Neural cell (in vitro differentiated cells): ENCODE measurements around the gene IL36A. TPM values are rescaled to one million over a fixed set of nuclear protein-coding genes. Genes with fewer than 3 reads are reported as not detected.

Source experiments
- H2AFZ ChIP-seq: fragments of 200-600, 300-800 bp; sonication (generic), shearing (Covaris generic); 2 replicates; pipeline ENCODE4 v1.6.0; 2014; ENCODE audit warnings: low read depth, mild to moderate bottlenecking, antibody characterized with exemption, low read length, moderate library complexity
- H3F3A ChIP-seq: fragments of 200-600 bp; shearing (Covaris generic); 2 replicates; pipeline ENCODE4 v1.6.1; 2016; ENCODE audit warnings: mild to moderate bottlenecking, moderate library complexity, mixed read lengths, antibody characterized with exemption, low read length; ENCODE audit not compliant: insufficient read depth, poor library complexity, severe bottlenecking
- H3K27ac ChIP-seq: fragments of 200-600, 300-800 bp; sonication (generic), shearing (Covaris generic); 2 replicates; pipeline ENCODE4 v1.5.1; 2014; ENCODE audit warnings: mild to moderate bottlenecking, low read length, moderate library complexity
- H3K27me3 ChIP-seq: fragments of 300-800, 200-600 bp; sonication (generic), shearing (Covaris generic); 2 replicates; pipeline ENCODE4 v1.6.0; 2014; ENCODE audit warnings: mild to moderate bottlenecking, low read depth, low read length, moderate library complexity; ENCODE audit not compliant: insufficient read depth
- H3K36me3 ChIP-seq: fragments of 300-800, 200-600 bp; sonication (generic), shearing (Covaris generic); 2 replicates; pipeline ENCODE4 v1.5.1; 2014; ENCODE audit warnings: mild to moderate bottlenecking, antibody characterized with exemption, low read length, moderate library complexity; ENCODE audit not compliant: insufficient read depth
- H3K4me2 ChIP-seq: fragments of 300-800, 200-600 bp; sonication (generic), shearing (Covaris generic); 2 replicates; pipeline ENCODE4 v1.6.0; 2014; ENCODE audit warnings: mild to moderate bottlenecking, low read length
- H3K4me3 ChIP-seq: fragments of 300-800, 200-600 bp; sonication (generic), shearing (Covaris generic); 2 replicates; pipeline ENCODE4 v1.5.1; 2014; ENCODE audit warnings: mild to moderate bottlenecking, low read length, moderate library complexity
- H3K79me2 ChIP-seq: fragments of 200-600 bp; shearing (Covaris generic); replicated peaks from 2 replicates; pipeline ENCODE4 v1.6.0; 2014; ENCODE audit warnings: mild to moderate bottlenecking, low read length, moderate library complexity; ENCODE audit not compliant: insufficient read depth
- H3K9ac ChIP-seq: fragments of 300-800, 200-600 bp; sonication (generic), shearing (Covaris generic); 2 replicates; pipeline ENCODE4 v1.6.1; 2016; ENCODE audit warnings: mild to moderate bottlenecking, low read length, mixed read lengths
- H3K9me2 ChIP-seq: fragments of 200-600 bp; shearing (Covaris generic); 2 replicates; pipeline ENCODE4 v1.6.1; 2016; ENCODE audit warnings: mild to moderate bottlenecking, low read length, mixed read lengths; ENCODE audit not compliant: insufficient read depth
- H3K9me3 ChIP-seq: fragments of 200-600, 300-800 bp; sonication (generic), shearing (Covaris generic); 2 replicates; pipeline ENCODE4 v1.6.1; 2016; ENCODE audit warnings: mild to moderate bottlenecking, mixed run types, low read length, moderate library complexity, mixed read lengths
- H4K20me1 ChIP-seq: fragments of 200-600 bp; shearing (Covaris generic); 2 replicates; pipeline ENCODE4 v1.6.1; 2016; ENCODE audit warnings: mild to moderate bottlenecking, mixed run types; ENCODE audit not compliant: insufficient read depth
- CTCF ChIP-seq: fragments of 450-650 bp; IDR thresholded peaks from 2 replicates; pipeline ENCODE4 v1.5.1; 2014; ENCODE audit warnings: antibody characterized with exemption, mild to moderate bottlenecking, moderate library complexity; ENCODE audit not compliant: poor library complexity, severe bottlenecking
- EP300 ChIP-seq: fragments of 450-650 bp; conservative IDR thresholded peaks from 2 replicates; pipeline ENCODE4 v1.6.1; 2014; ENCODE audit warnings: antibody characterized with exemption, mild to moderate bottlenecking, moderate library complexity; ENCODE audit not compliant: poor library complexity, severe bottlenecking
- EZH2 ChIP-seq: fragments of 200-600, 300-800 bp; shearing (Covaris generic), sonication (generic); IDR thresholded peaks from 2 replicates; pipeline ENCODE4 v1.6.1; 2014; ENCODE audit warnings: antibody characterized with exemption, low read length, borderline replicate concordance, mild to moderate bottlenecking; ENCODE audit not compliant: insufficient read depth, poor library complexity, severe bottlenecking
- MXI1 ChIP-seq: fragments of 450-650 bp; conservative IDR thresholded peaks from 2 replicates; pipeline ENCODE4 v1.6.1; 2014; ENCODE audit warnings: antibody characterized with exemption, mild to moderate bottlenecking; ENCODE audit not compliant: poor library complexity, severe bottlenecking
- POLR2AphosphoS5 ChIP-seq: IDR thresholded peaks from 2 replicates; pipeline ENCODE4 v1.6.1; 2012
- RAD21 ChIP-seq: fragments of 450-650 bp; conservative IDR thresholded peaks from 2 replicates; pipeline ENCODE4 v1.6.1; 2014; ENCODE audit warnings: antibody characterized with exemption, mild to moderate bottlenecking, moderate library complexity
- REST ChIP-seq: IDR thresholded peaks from 2 replicates; pipeline ENCODE4 v1.6.1; 2012; ENCODE audit warnings: borderline replicate concordance
- SMC3 ChIP-seq: fragments of 450-650 bp; conservative IDR thresholded peaks from 2 replicates; pipeline ENCODE4 v1.6.1; 2014; ENCODE audit warnings: antibody characterized with exemption, mild to moderate bottlenecking, moderate library complexity; ENCODE audit not compliant: poor library complexity
- TAF1 ChIP-seq: IDR thresholded peaks from 2 replicates; pipeline ENCODE4 v1.6.1; 2012; ENCODE audit warnings: low read depth
- polyA plus RNA-seq: library from polyadenylated mRNA; depleted of rRNA; stranded (reverse); fragments of >200 nt; gene quantifications from 2 replicates; pipeline ENCODE4 v1.2.3, GENCODE V29; 2014

IL36A gene
- polyA plus RNA-seq, 1 donor from 2014 or later, result not detected

- H3F3A ChIP-seq, result no peaks in the 10 kb centered on the region
- no peaks in the 10 kb centered on the region for H3K36me3 ChIP-seq
- no peak overlapping the region for H3K9ac ChIP-seq
- no peak overlapping the region for H3K4me2 ChIP-seq
- H3K27ac ChIP-seq, result no peak overlapping the region
- peaks cover 5% of the 10 kb centered on the region for H3K9me3 ChIP-seq
- no peak overlapping the region for H2AFZ ChIP-seq
- H3K27me3 ChIP-seq, result no peaks in the 10 kb centered on the region
- no peak for TF ChIP-seq CTCF
- no peak for TF ChIP-seq TAF1
- no peak for TF ChIP-seq POLR2AphosphoS5
- TF ChIP-seq MXI1, result no peak
- TF ChIP-seq REST, result no peak
- no peak for TF ChIP-seq RAD21
- no peak for TF ChIP-seq EP300
- TF ChIP-seq SMC3, result no peak
- no peak for TF ChIP-seq EZH2
- H3K9me2 ChIP-seq, result no peaks in the 10 kb centered on the region
- H3K4me3 ChIP-seq, result no peak overlapping the region
- H4K20me1 ChIP-seq, result no peaks in the 10 kb centered on the region
- no peaks in the 10 kb centered on the region for H3K79me2 ChIP-seq
Measured at GRCh38 chr2:113053666-113054065, 48.4 kb downstream of the IL36A start.

GRCh38 chr2:113054066-113054465 lies 48.8 kb downstream of the IL36A start:
- TF ChIP-seq EP300 (no peak), SMC3 (no peak), CTCF (no peak), EZH2 (no peak), MXI1 (no peak), RAD21 (no peak), TAF1 (no peak), REST (no peak), POLR2AphosphoS5 (no peak)
- no peak overlapping the region for H3K27ac ChIP-seq
- no peaks in the 10 kb centered on the region for H4K20me1 ChIP-seq
- no peak overlapping the region for H3K9ac ChIP-seq
- no peaks in the 10 kb centered on the region for H3K36me3 ChIP-seq
- H3K27me3 ChIP-seq, result no peaks in the 10 kb centered on the region
- peaks cover 5% of the 10 kb centered on the region for H3K9me3 ChIP-seq
- no peak overlapping the region for H2AFZ ChIP-seq
- no peak overlapping the region for H3K4me2 ChIP-seq
- H3K79me2 ChIP-seq, result no peaks in the 10 kb centered on the region
- no peaks in the 10 kb centered on the region for H3K9me2 ChIP-seq
- no peak overlapping the region for H3K4me3 ChIP-seq
- H3F3A ChIP-seq, result no peaks in the 10 kb centered on the region
